Neural progenitor cell (in vitro differentiated cells): ENCODE data around the gene DCLRE1A. TPM values are rescaled to one million over a fixed set of nuclear protein-coding genes. Genes with fewer than 3 reads are reported as not detected.
A peak's percentile ranks its signal among the peaks of the same experiment; 100 is the strongest.

Source experiments
- DNase-seq: peaks from one replicate; pipeline ENCODE4 v3.0.0-alpha.2; 2016; ENCODE audit warnings: low spot score
- H2AFZ ChIP-seq: fragments of 200-600 bp; sonication (generic); replicated peaks from 2 replicates; pipeline ENCODE4 v1.6.1; 2016; ENCODE audit warnings: antibody characterized with exemption
- H3F3A ChIP-seq: fragments of 200-600 bp; sonication (generic); 2 replicates; pipeline ENCODE4 v1.6.1; 2016; ENCODE audit warnings: antibody characterized with exemption, low read depth
- H3K27ac ChIP-seq: fragments of 200-600 bp; sonication (generic); 2 replicates; pipeline ENCODE4 v1.5.1; 2016; ENCODE audit warnings: mild to moderate bottlenecking
- H3K27me3 ChIP-seq: fragments of 200-600 bp; sonication (generic); 2 replicates; pipeline ENCODE4 v1.6.1; 2016; ENCODE audit warnings: mild to moderate bottlenecking, moderate library complexity
- H3K36me3 ChIP-seq: fragments of 200-600 bp; sonication (generic); 2 replicates; pipeline ENCODE4 v1.5.1; 2016
- H3K4me1 ChIP-seq: fragments of 200-600 bp; sonication (generic); 2 replicates; pipeline ENCODE4 v1.6.1; 2016; ENCODE audit warnings: mixed run types
- H3K4me2 ChIP-seq: fragments of 200-600 bp; sonication (generic); 2 replicates; pipeline ENCODE4 v1.6.1; 2016
- H3K4me3 ChIP-seq: fragments of 200-600 bp; sonication (generic); 2 replicates; pipeline ENCODE4 v1.5.1; 2016
- H3K79me2 ChIP-seq: fragments of 200-600 bp; sonication (generic); 2 replicates; pipeline ENCODE4 v1.6.1; 2016; ENCODE audit warnings: low read depth
- H3K9ac ChIP-seq: fragments of 200-600 bp; sonication (generic); 2 replicates; pipeline ENCODE4 v1.6.1; 2016
- H3K9me3 ChIP-seq: fragments of 200-600 bp; sonication (generic); 2 replicates; pipeline ENCODE4 v1.5.1; 2016; ENCODE audit warnings: low read depth
- H4K20me1 ChIP-seq: fragments of 200-600 bp; sonication (generic); 2 replicates; pipeline ENCODE4 v1.6.1; 2016; ENCODE audit warnings: low read depth
- H3K27ac Mint-ChIP-seq: 3 replicates; pipeline ENCODE4 v1.8.0; 2021; ENCODE audit warnings: mixed read lengths
- H3K27me3 Mint-ChIP-seq: 2 replicates; pipeline ENCODE4 v1.8.0; 2022; ENCODE audit warnings: low read depth, mild to moderate bottlenecking, inconsistent platforms, moderate library complexity, mixed read lengths; ENCODE audit not compliant: insufficient read depth
- H3K36me3 Mint-ChIP-seq: 3 replicates; pipeline ENCODE4 v1.8.0; 2021; ENCODE audit warnings: mixed read lengths
- H3K4me1 Mint-ChIP-seq: 3 replicates; pipeline ENCODE4 v1.8.0; 2021; ENCODE audit warnings: mixed read lengths
- H3K4me3 Mint-ChIP-seq: 3 replicates; pipeline ENCODE4 v1.8.0; 2021; ENCODE audit warnings: mild to moderate bottlenecking, moderate library complexity, mixed read lengths
- H3K9me3 Mint-ChIP-seq: 3 replicates; pipeline ENCODE4 v1.8.0; 2020; ENCODE audit warnings: mixed read lengths
- EZH2 ChIP-seq: fragments of 200-600 bp; sonication (generic); IDR thresholded peaks from 2 replicates; pipeline ENCODE4 v1.6.1; 2017; ENCODE audit warnings: antibody characterized with exemption, mild to moderate bottlenecking, moderate library complexity
- EZH2phosphoT487 ChIP-seq: fragments of 200-600 bp; sonication (generic); IDR thresholded peaks from 2 replicates; pipeline ENCODE4 v1.6.1; 2017; ENCODE audit warnings: antibody characterized with exemption
- total RNA-seq: library from RNA; depleted of rRNA; stranded (reverse); fragments of >200 nt; gene quantifications from 2 replicates; pipeline ENCODE4 v1.2.3, GENCODE V29; 2015; ENCODE audit warnings: low replicate concordance
- TF ChIP-seq, protein P1 (sequence below): fragments of 200-600 bp; sonication (generic); IDR thresholded peaks from 2 replicates; pipeline ENCODE4 v1.5.1; 2017; ENCODE audit warnings: antibody characterized with exemption, mild to moderate bottlenecking

DCLRE1A gene
- total RNA-seq, 1 donor from 2014 or later: 35.9 TPM

DNA sequence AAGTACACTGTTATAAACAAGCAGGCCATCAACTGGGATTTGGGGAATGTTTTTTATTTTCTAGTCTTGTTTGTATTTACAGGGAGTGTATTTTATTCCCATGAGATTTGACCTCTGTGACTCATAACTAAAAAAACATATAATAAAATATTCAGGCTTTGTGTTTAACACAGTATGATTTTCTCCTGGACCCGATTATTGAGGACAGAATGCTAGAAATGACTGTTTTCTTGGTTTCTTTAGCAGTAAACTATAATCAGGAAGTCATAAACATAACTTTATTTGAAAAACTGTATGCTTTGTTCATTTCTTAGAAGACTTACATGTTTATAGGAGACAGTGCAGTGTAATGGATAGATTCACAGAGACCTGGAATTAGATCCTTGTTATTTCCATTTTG, 2.7 kb upstream of the DCLRE1A start:
- Histone ChIP-seq H3K27ac (no peak overlapping the region), H3K4me2 (peak overlapping the region; percentile 93), H3K79me2 (peaks cover 77% of the 10 kb centered on the region), H4K20me1 (no peaks in the 10 kb centered on the region), H3K4me1 (peaks cover 40% of the 10 kb centered on the region), H3K36me3 (peaks cover 27% of the 10 kb centered on the region), H2AFZ (no peak overlapping the region), H3K9me3 (no peaks in the 10 kb centered on the region), H3F3A (no peaks in the 10 kb centered on the region), H3K27me3 (no peaks in the 10 kb centered on the region), H3K9ac (peak overlapping the region; percentile 78), H3K4me3 (peak overlapping the region; percentile 86)
- peak overlapping the region; percentile 96 for H3K4me3 Mint-ChIP-seq
- TF ChIP-seq EZH2phosphoT487 (no peak), EZH2 (no peak)
- TF ChIP-seq, protein P1, sequence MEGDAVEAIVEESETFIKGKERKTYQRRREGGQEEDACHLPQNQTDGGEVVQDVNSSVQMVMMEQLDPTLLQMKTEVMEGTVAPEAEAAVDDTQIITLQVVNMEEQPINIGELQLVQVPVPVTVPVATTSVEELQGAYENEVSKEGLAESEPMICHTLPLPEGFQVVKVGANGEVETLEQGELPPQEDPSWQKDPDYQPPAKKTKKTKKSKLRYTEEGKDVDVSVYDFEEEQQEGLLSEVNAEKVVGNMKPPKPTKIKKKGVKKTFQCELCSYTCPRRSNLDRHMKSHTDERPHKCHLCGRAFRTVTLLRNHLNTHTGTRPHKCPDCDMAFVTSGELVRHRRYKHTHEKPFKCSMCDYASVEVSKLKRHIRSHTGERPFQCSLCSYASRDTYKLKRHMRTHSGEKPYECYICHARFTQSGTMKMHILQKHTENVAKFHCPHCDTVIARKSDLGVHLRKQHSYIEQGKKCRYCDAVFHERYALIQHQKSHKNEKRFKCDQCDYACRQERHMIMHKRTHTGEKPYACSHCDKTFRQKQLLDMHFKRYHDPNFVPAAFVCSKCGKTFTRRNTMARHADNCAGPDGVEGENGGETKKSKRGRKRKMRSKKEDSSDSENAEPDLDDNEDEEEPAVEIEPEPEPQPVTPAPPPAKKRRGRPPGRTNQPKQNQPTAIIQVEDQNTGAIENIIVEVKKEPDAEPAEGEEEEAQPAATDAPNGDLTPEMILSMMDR: no peak
- DNase-seq: no peak
- no peaks in the 10 kb centered on the region for H3K9me3 Mint-ChIP-seq
- H3K27me3 Mint-ChIP-seq: no peaks in the 10 kb centered on the region
- H3K4me1 Mint-ChIP-seq: peaks cover 38% of the 10 kb centered on the region
- peaks cover 31% of the 10 kb centered on the region for H3K36me3 Mint-ChIP-seq
- H3K27ac Mint-ChIP-seq: no peak overlapping the region

DNA sequence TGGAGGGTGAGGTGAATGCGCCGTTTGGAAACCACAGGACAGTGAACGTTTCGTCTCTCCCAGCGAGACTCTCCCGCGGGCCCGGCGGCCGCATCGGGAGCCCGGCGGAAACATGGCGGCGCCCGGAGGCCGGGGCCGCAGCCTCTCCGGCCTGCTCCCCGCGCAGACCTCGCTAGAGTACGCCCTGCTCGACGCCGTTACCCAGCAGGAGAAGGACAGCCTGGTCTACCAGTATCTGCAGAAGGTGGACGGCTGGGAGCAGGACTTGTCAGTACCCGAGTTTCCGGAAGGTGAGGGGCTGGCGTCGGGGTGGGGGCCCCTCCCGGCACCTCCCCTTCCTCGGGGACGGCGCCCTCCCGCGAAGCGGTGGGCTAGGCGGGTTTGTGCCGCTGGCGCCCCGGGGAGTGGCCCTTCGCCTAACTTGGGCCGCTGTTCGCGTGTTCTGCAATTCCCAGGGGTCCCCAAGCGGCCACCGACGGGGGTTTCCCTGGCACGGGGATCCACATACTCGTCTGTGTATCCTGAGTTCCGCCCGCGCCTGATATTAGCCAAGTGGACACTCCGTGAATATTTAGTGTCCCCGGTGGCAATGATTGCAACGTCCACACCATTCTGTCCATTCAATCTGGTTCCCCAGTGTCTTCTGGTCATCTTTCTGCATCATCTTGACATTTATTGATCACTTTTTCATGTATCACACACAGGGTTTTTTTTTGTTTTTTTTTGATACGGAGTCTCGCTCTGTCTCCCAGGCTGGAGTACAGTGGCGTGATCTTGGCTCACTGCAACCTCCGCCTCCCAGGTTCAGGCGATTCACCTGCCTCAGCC, 1.1 kb upstream of the DCLRE1A start:
- peaks cover 19% of the 10 kb centered on the region for H3K36me3 Mint-ChIP-seq
- H4K20me1 ChIP-seq: no peaks in the 10 kb centered on the region
- H3K9me3 ChIP-seq: no peaks in the 10 kb centered on the region
- TF ChIP-seq, protein P1: peak; percentile 11
- no peak for TF ChIP-seq EZH2
- no peak for TF ChIP-seq EZH2phosphoT487
- H3K4me3 Mint-ChIP-seq: peak overlapping the region; percentile 96
- H3K4me2 ChIP-seq: peak overlapping the region; percentile 93
- H3K79me2 ChIP-seq: peaks cover 84% of the 10 kb centered on the region
- DNase-seq: peak; percentile 84
- H3K27ac ChIP-seq: peak overlapping the region; percentile 67
- peaks cover 38% of the 10 kb centered on the region for H3K4me1 Mint-ChIP-seq
- no peaks in the 10 kb centered on the region for H3K27me3 ChIP-seq
- peaks cover 13% of the 10 kb centered on the region for H3K36me3 ChIP-seq
- H3K27ac Mint-ChIP-seq: peak overlapping the region; percentile 100
- peaks cover 48% of the 10 kb centered on the region for H3K4me1 ChIP-seq
- peak overlapping the region; percentile 97 for H2AFZ ChIP-seq
- no peaks in the 10 kb centered on the region for H3K27me3 Mint-ChIP-seq
- peak overlapping the region; percentile 86 for H3K4me3 ChIP-seq
- H3K9me3 Mint-ChIP-seq: no peaks in the 10 kb centered on the region
- no peaks in the 10 kb centered on the region for H3F3A ChIP-seq
- H3K9ac ChIP-seq: peak overlapping the region; percentile 78

- Histone ChIP-seq H3K9me3 (no peaks in the 10 kb centered on the region), H3K4me2 (peak overlapping the region; percentile 93), H3K27ac (no peak overlapping the region), H3K36me3 (peaks cover 3% of the 10 kb centered on the region), H3F3A (peaks cover 3% of the 10 kb centered on the region), H4K20me1 (no peaks in the 10 kb centered on the region), H3K79me2 (peaks cover 72% of the 10 kb centered on the region), H3K9ac (peak overlapping the region; percentile 78), H3K27me3 (no peaks in the 10 kb centered on the region), H3K4me3 (peak overlapping the region; percentile 86), H2AFZ (peak overlapping the region; percentile 97), H3K4me1 (peaks cover 48% of the 10 kb centered on the region)
- H3K9me3 Mint-ChIP-seq: no peaks in the 10 kb centered on the region
- TF ChIP-seq EZH2 (no peak), EZH2phosphoT487 (no peak)
- TF ChIP-seq, protein P1: no peak
- H3K4me3 Mint-ChIP-seq: peak overlapping the region; percentile 96
- peak overlapping the region; percentile 100 for H3K27ac Mint-ChIP-seq
- H3K4me1 Mint-ChIP-seq: peaks cover 45% of the 10 kb centered on the region
- no peak for DNase-seq
- peaks cover 12% of the 10 kb centered on the region for H3K36me3 Mint-ChIP-seq
- peaks cover under 1% of the 10 kb centered on the region for H3K27me3 Mint-ChIP-seq
Observed at GRCh38 chr10:113853578-113854012, 287 bp downstream of the DCLRE1A start.
